ENCODE data around the gene SPTB. TPM values are rescaled to one million over a fixed set of nuclear protein-coding genes. Genes with fewer than 3 reads are reported as not detected.
A peak's percentile ranks its signal among the peaks of the same experiment; 100 is the strongest.
"Not testable (repeated sequence)": the region's sequence is repeated elsewhere in the genome, so short reads cannot be mapped to it uniquely, and the experiment has no call there.

SPTB gene
- total RNA-seq, 2 donors from 2014 or later: 0.15 to 0.29 TPM

DNA sequence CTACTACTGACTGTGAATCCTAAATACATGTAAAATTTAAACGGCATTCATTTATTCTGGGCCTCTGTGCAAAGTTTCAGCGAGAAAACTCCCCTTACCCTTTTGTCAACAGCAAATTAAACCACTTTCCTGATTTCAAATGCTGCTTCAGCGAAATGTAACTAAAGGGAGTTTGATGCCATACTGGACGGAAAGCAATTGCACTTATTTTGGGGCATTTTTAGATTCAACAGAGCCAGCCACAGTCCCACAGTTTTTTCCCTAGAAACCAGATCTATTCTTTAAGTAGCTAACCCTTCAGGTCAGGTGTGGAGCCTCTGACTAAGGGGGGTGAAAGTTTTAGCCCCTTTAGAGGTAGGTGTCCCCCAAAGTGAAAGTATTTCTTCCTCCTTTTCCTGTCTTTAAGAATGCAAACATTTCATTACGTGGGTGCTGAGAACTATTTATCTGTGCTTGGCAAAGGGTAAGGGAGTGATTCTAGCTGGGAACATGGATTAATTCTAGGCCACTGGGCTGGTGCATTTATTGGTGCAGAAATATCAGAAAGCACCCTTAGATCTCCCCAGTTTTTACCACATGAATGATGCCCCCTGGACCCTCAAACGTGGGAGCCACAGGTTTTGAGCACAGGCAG lies 72.7 kb downstream of the SPTB start:
- ATAC-seq (replicated peaks): no peak
- Mint-ChIP-seq H3K36me3 (ENCODE audit: low read depth) (no peaks in the 10 kb centered on the region), H3K9me3 (no peaks in the 10 kb centered on the region)

GRCh38 chr14:64806202-64806861 lies 73.4 kb downstream of the SPTB start:
- H3K27ac Mint-ChIP-seq: peak overlapping the region; percentile 54
- no peaks in the 10 kb centered on the region for H3K9me3 Mint-ChIP-seq
- ATAC-seq (replicated peaks): no peak
- H3K27me3 Mint-ChIP-seq: peaks cover 3% of the 10 kb centered on the region
- no peak overlapping the region for H3K4me3 Mint-ChIP-seq
- no peaks in the 10 kb centered on the region for H3K36me3 Mint-ChIP-seq (ENCODE audit: low read depth)
- no peaks in the 10 kb centered on the region for H3K4me1 Mint-ChIP-seq

More for the DNA sequence above, 72.7 kb downstream of the SPTB start:
- no peak overlapping the region for H3K4me3 Mint-ChIP-seq
- H3K27me3 Mint-ChIP-seq: peaks cover 3% of the 10 kb centered on the region
- H3K27ac Mint-ChIP-seq: no peak overlapping the region
- H3K4me1 Mint-ChIP-seq: no peaks in the 10 kb centered on the region

- not testable (repeated sequence) for H3K27me3 Mint-ChIP-seq; H3K4me1 Mint-ChIP-seq; ATAC-seq (replicated peaks); H3K9me3 Mint-ChIP-seq; H3K4me3 Mint-ChIP-seq; H3K36me3 Mint-ChIP-seq (ENCODE audit: low read depth)
- peak overlapping the region; percentile 54 for H3K27ac Mint-ChIP-seq
Measured at GRCh38 chr14:64805646-64806045, 74.1 kb downstream of the SPTB start.

- no peak overlapping the region for H3K27ac Mint-ChIP-seq
- H3K4me1 Mint-ChIP-seq: no peaks in the 10 kb centered on the region
- H3K27me3 Mint-ChIP-seq: peaks cover 3% of the 10 kb centered on the region
- no peaks in the 10 kb centered on the region for H3K9me3 Mint-ChIP-seq
- no peaks in the 10 kb centered on the region for H3K36me3 Mint-ChIP-seq (ENCODE audit: low read depth)
- no peak overlapping the region for H3K4me3 Mint-ChIP-seq
- no peak for ATAC-seq (replicated peaks)
Measured at GRCh38 chr14:64804754-64805260, 74.9 kb downstream of the SPTB start.

- Mint-ChIP-seq H3K4me3 (no peak overlapping the region), H3K27me3 (peaks cover 6% of the 10 kb centered on the region), H3K36me3 (ENCODE audit: low read depth) (no peaks in the 10 kb centered on the region), H3K4me1 (no peaks in the 10 kb centered on the region), H3K9me3 (no peaks in the 10 kb centered on the region), H3K27ac (no peak overlapping the region)
- ATAC-seq (replicated peaks): no peak
Measured at GRCh38 chr14:64801800-64802199, 77.9 kb downstream of the SPTB start.

DNA sequence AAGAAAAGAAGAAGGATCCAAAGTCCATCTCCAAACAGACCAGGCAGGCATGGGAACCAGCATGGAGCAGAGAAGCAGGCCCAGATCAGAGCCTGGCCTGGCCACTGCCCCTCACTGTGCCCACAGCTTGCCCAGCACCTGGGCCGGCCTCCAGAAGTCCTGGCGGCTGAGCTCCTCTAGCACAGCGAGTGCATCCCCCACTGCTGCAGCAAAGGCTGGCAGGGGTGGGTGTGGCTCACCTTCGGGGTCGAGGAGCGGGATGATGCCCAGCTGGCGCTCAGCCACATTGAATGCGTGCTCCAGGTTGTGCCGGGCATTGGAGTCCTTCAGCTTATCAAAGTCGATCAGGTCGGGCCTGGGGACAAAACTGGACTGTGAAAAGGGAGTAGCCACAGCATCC lies 78.7 kb downstream of the SPTB start:
- ATAC-seq (replicated peaks): no peak
- Mint-ChIP-seq H3K4me3 (no peak overlapping the region), H3K4me1 (no peaks in the 10 kb centered on the region), H3K27me3 (peaks cover 5% of the 10 kb centered on the region), H3K9me3 (no peaks in the 10 kb centered on the region), H3K36me3 (ENCODE audit: low read depth) (no peaks in the 10 kb centered on the region), H3K27ac (no peak overlapping the region)

DNA sequence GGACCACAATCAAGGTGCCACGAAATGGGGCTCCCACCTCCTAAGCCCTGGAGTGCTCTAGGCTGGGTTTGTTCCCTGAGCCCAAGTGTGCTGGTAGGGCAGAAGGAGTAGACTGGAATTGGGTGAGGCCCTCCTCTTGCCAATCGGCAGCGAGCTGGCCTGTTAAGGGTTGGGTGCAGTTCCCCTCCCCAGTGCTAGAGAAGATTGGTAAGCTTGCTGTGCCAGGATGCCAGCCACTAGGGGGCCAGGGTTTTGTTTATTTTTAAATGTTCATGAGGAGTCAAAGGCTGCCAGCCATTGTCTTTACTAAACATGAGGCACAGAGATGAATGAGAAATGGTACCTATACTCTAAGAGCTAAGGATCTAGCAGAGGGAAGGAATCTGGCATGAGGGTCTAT lies 79.7 kb downstream of the SPTB start:
- no peaks in the 10 kb centered on the region for H3K36me3 Mint-ChIP-seq (ENCODE audit: low read depth)
- no peaks in the 10 kb centered on the region for H3K9me3 Mint-ChIP-seq
- no peak overlapping the region for H3K27ac Mint-ChIP-seq
- no peak overlapping the region for H3K4me3 Mint-ChIP-seq
- no peaks in the 10 kb centered on the region for H3K4me1 Mint-ChIP-seq
- no peak for ATAC-seq (replicated peaks)
- peaks cover 4% of the 10 kb centered on the region for H3K27me3 Mint-ChIP-seq

DNA sequence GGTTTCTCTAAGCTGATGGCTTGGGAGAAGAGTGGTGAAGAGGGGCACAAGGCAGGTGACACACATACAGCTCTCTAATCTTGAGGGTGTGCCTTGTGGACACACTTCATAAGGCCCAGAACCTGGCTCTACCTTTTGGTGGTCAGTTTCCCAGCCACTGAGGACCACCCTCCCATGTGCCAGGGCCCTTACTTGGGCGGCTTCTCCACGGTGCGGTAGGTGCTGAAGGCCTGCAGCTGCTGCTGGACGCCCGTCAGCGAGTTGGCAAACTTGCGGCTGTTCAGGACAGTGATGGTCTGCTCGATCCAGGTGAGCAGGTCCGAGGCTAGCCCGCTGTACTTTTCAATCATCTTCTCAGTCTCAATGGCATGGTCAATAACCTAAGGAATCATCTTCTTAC lies 80.2 kb downstream of the SPTB start:
- no peaks in the 10 kb centered on the region for H3K9me3 Mint-ChIP-seq
- H3K4me1 Mint-ChIP-seq: no peaks in the 10 kb centered on the region
- no peak overlapping the region for H3K4me3 Mint-ChIP-seq
- no peak overlapping the region for H3K27ac Mint-ChIP-seq
- no peak for ATAC-seq (replicated peaks)
- H3K36me3 Mint-ChIP-seq (ENCODE audit: low read depth): no peaks in the 10 kb centered on the region
- H3K27me3 Mint-ChIP-seq: peaks cover 4% of the 10 kb centered on the region

- no peak overlapping the region for H3K27ac Mint-ChIP-seq
- no peaks in the 10 kb centered on the region for H3K36me3 Mint-ChIP-seq (ENCODE audit: low read depth)
- peaks cover 4% of the 10 kb centered on the region for H3K27me3 Mint-ChIP-seq
- no peaks in the 10 kb centered on the region for H3K9me3 Mint-ChIP-seq
- no peaks in the 10 kb centered on the region for H3K4me1 Mint-ChIP-seq
- H3K4me3 Mint-ChIP-seq: no peak overlapping the region
- ATAC-seq (replicated peaks): no peak
Measured at GRCh38 chr14:64796369-64796768, 83.3 kb downstream of the SPTB start.

DNA sequence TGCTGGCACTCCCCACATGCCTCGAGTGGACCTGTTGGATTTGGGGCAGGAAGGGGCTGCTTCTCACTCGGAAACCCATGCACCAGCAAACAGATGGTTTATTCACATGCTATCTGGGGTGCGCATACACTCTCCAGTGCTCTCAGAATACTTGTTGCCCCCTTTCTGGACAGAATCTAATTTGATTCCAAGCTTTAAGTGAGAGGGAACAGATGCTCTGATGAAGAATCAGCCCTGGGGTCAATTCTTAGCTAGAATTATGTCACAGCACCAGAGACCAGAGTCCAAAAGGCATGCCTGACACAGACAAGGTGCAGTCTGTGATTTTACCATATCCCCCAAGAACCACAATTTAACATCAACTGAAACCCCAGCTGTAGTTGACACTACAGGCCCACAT lies 83.8 kb downstream of the SPTB start:
- Mint-ChIP-seq H3K36me3 (ENCODE audit: low read depth) (no peaks in the 10 kb centered on the region), H3K27ac (no peak overlapping the region), H3K4me1 (no peaks in the 10 kb centered on the region), H3K27me3 (peaks cover 4% of the 10 kb centered on the region), H3K9me3 (no peaks in the 10 kb centered on the region), H3K4me3 (no peak overlapping the region)
- ATAC-seq (replicated peaks): no peak

DNA sequence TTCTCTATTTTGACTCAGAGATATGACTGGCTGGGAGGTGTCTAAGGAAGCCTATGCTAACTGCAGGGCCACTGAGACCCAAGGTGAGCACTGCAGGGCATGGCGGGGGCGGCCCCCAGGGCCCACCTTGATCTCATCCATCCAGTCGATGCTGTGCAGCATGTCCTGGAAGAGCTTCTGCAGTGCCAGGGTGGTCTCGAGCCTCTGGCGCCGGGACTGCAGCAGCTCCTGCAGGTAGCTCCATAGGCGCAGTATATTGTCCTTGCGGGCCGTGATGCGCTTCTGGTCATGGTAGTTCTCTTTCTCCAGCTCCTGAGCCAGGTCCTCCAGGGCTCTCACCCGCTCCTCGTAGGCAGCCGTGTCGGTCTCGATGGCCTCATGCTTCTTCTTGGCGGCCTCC lies 84.5 kb downstream of the SPTB start:
- Mint-ChIP-seq H3K36me3 (ENCODE audit: low read depth) (no peaks in the 10 kb centered on the region), H3K27me3 (peaks cover 4% of the 10 kb centered on the region), H3K4me3 (no peak overlapping the region), H3K9me3 (no peaks in the 10 kb centered on the region), H3K27ac (no peak overlapping the region), H3K4me1 (no peaks in the 10 kb centered on the region)
- ATAC-seq (replicated peaks): no peak

DNA sequence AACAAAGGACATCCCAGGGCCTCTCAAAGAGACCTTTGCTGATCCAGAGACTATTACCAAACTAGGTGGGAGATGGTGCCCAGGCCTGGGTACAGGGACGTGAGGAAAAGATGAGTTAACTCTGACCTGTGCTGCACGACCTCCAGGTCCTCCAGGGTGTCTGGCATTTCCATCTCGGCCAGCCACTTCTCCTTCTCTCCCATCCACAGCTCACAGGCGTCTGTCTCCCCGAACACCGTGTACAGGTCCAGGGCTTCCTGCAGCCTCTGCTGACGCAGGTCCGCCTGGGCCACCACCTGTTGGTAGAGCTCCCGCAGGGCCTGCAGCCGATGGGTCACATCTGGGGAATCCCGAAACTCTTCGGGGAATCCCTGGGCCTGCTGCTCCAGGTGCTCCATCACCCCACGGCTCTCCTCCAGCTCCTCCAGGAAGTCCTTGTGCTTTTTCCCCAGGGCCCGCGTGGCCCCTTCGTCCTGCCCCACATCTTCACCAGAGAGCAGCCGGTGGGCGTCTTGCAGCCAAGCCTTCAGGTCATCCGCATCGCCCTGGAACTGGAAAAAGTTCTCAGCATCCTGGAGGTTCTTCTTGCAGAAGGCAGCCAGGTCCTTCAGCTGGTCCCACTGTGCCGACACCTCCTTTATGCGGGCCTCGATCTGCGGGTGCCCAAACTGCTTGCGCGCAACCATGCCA lies 86.7 kb downstream of the SPTB start:
- H3K27me3 Mint-ChIP-seq: peaks cover 3% of the 10 kb centered on the region
- no peak overlapping the region for H3K27ac Mint-ChIP-seq
- no peaks in the 10 kb centered on the region for H3K36me3 Mint-ChIP-seq (ENCODE audit: low read depth)
- no peaks in the 10 kb centered on the region for H3K9me3 Mint-ChIP-seq
- H3K4me3 Mint-ChIP-seq: no peak overlapping the region
- H3K4me1 Mint-ChIP-seq: no peaks in the 10 kb centered on the region
- no peak for ATAC-seq (replicated peaks)

DNA sequence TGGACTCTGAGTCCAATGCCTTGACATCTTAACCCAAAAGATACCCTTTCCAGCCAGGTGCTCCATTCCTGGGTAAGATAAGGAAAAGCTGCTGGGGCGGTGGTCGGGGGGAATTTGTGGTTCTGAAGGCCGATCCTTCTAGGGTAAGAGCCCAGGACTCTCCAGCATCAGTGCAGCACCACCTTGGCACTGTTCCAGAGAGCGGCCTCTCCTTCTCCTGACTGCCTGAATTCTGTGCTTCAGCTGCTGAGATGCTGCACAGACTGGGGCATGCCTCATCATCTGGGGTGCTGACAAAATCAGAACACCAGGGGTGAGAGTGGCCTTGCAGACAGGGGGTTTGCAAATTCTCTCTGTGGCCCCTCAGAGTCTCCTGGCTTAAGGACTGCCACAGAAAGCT lies 87.5 kb downstream of the SPTB start:
- Mint-ChIP-seq H3K36me3 (ENCODE audit: low read depth) (no peaks in the 10 kb centered on the region), H3K27ac (no peak overlapping the region), H3K4me1 (no peaks in the 10 kb centered on the region), H3K9me3 (no peaks in the 10 kb centered on the region), H3K4me3 (no peak overlapping the region), H3K27me3 (no peaks in the 10 kb centered on the region)
- ATAC-seq (replicated peaks): no peak

DNA sequence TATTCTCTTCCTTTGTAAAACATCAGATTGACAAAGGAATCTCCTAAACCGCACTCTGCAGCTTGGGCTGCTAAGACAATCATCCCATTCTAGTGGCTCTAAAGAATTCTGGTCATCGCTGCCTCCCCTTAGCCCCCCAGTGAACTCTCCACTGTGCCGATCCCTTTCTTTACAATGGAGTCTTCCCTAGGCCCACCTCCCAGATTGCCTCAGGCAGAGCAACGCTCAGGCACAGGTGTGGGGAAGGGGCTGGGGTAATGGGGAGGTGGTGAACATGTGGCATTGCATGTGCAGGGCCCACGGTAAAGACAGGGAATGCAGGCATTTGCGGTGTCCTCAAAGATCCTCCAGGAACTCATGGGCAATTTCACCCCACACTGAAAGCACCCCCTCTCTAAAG lies 89.2 kb downstream of the SPTB start:
- H3K27ac Mint-ChIP-seq: no peak overlapping the region
- no peaks in the 10 kb centered on the region for H3K36me3 Mint-ChIP-seq (ENCODE audit: low read depth)
- ATAC-seq (replicated peaks): no peak
- H3K4me3 Mint-ChIP-seq: no peak overlapping the region
- no peaks in the 10 kb centered on the region for H3K4me1 Mint-ChIP-seq
- no peaks in the 10 kb centered on the region for H3K9me3 Mint-ChIP-seq
- no peaks in the 10 kb centered on the region for H3K27me3 Mint-ChIP-seq

GRCh38 chr14:64789696-64790095 lies 90.0 kb downstream of the SPTB start:
- no peaks in the 10 kb centered on the region for H3K9me3 Mint-ChIP-seq
- H3K36me3 Mint-ChIP-seq (ENCODE audit: low read depth): no peaks in the 10 kb centered on the region
- no peak for ATAC-seq (replicated peaks)
- no peak overlapping the region for H3K27ac Mint-ChIP-seq
- no peaks in the 10 kb centered on the region for H3K4me1 Mint-ChIP-seq
- H3K4me3 Mint-ChIP-seq: no peak overlapping the region
- no peaks in the 10 kb centered on the region for H3K27me3 Mint-ChIP-seq

Data from activated T-helper 17 cell treated with anti-CD3 and anti-CD28 coated beads, Interleukin-2, amount 50 U/mL, for 72 hours (primary cell).